OCI-LY1 (cell line): ENCODE data around the gene PPP6R1.

Source experiments
- H2AFZ ChIP-seq: fragments of 200-600 bp; sonication (generic), shearing (Covaris generic); 2 replicates; pipeline ENCODE4 v1.6.0; 2014; ENCODE audit warnings: antibody characterized with exemption, mild to moderate bottlenecking, low read length
- H3F3A ChIP-seq: fragments of 200-600 bp; sonication (generic), shearing (Covaris generic); 2 replicates; pipeline ENCODE4 v1.6.0; 2014; ENCODE audit warnings: mild to moderate bottlenecking, antibody characterized with exemption, low read length, moderate library complexity; ENCODE audit not compliant: insufficient read depth
- H3K27ac ChIP-seq: fragments of 200-600 bp; sonication (generic); 2 replicates; pipeline ENCODE4 v1.5.1; 2014; ENCODE audit warnings: low read length, mixed run types, mild to moderate bottlenecking, low read depth; ENCODE audit not compliant: poor library complexity, severe bottlenecking
- H3K27me3 ChIP-seq: fragments of 200-600 bp; sonication (generic); 2 replicates; pipeline ENCODE4 v1.6.0; 2014; ENCODE audit warnings: antibody characterized with exemption, mild to moderate bottlenecking, low read length, moderate library complexity; ENCODE audit not compliant: insufficient read depth
- H3K36me3 ChIP-seq: fragments of 200-600 bp; sonication (generic); 2 replicates; pipeline ENCODE4 v1.6.1; 2014; ENCODE audit warnings: mild to moderate bottlenecking, antibody characterized with exemption, low read length, moderate library complexity, mixed read lengths; ENCODE audit not compliant: insufficient read depth
- H3K4me1 ChIP-seq: fragments of 200-600 bp; sonication (generic); 2 replicates; pipeline ENCODE4 v1.5.1; 2014; ENCODE audit warnings: mild to moderate bottlenecking, low read length, moderate library complexity; ENCODE audit not compliant: insufficient read depth, severe bottlenecking
- H3K4me2 ChIP-seq: fragments of 200-600 bp; sonication (generic), shearing (Covaris generic); 2 replicates; pipeline ENCODE4 v1.6.1; 2014; ENCODE audit warnings: low read length
- H3K4me3 ChIP-seq: fragments of 200-600 bp; sonication (generic); 2 replicates; pipeline ENCODE4 v1.5.1; 2014; ENCODE audit warnings: low read length, low read depth, mild to moderate bottlenecking, mixed read lengths; ENCODE audit not compliant: poor library complexity, severe bottlenecking
- H3K79me2 ChIP-seq: fragments of 200-600 bp; shearing (Covaris generic); 2 replicates; pipeline ENCODE4 v1.6.1; 2016; ENCODE audit warnings: mixed run types, low read length, mixed read lengths; ENCODE audit not compliant: insufficient read depth
- H3K9ac ChIP-seq: fragments of 200-600 bp; sonication (generic), shearing (Covaris generic); 2 replicates; pipeline ENCODE4 v1.6.1; 2014; ENCODE audit warnings: mild to moderate bottlenecking, low read length, mixed read lengths
- H3K9me2 ChIP-seq: fragments of 200-600 bp; sonication (generic), shearing (Covaris generic); 2 replicates; pipeline ENCODE4 v1.6.1; 2014; ENCODE audit warnings: low read depth, mild to moderate bottlenecking, low read length, mixed read lengths
- H3K9me3 ChIP-seq: fragments of 200-600 bp; shearing (Covaris generic); 2 replicates; pipeline ENCODE4 v1.6.1; 2014; ENCODE audit warnings: low read length, mixed read lengths
- H4K20me1 ChIP-seq: fragments of 200-600 bp; sonication (generic), shearing (Covaris generic); 2 replicates; pipeline ENCODE4 v1.6.0; 2016; ENCODE audit warnings: mild to moderate bottlenecking, low read length; ENCODE audit not compliant: insufficient read depth
- EZH2 ChIP-seq: fragments of 200-600 bp; sonication (generic), shearing (Covaris generic); IDR thresholded peaks from 2 replicates; pipeline ENCODE4 v1.8.0; 2017; ENCODE audit warnings: borderline replicate concordance, mixed run types, mild to moderate bottlenecking, antibody characterized with exemption, low read length, moderate library complexity, mixed read lengths
- TF ChIP-seq, protein P1 (sequence below): fragments of 200-600 bp; sonication (generic), shearing (Covaris generic); IDR thresholded peaks from 2 replicates; pipeline ENCODE4 v1.5.1; 2017; ENCODE audit warnings: mild to moderate bottlenecking, antibody characterized with exemption, low read length, moderate library complexity, mixed read lengths

PPP6R1 gene

DNA sequence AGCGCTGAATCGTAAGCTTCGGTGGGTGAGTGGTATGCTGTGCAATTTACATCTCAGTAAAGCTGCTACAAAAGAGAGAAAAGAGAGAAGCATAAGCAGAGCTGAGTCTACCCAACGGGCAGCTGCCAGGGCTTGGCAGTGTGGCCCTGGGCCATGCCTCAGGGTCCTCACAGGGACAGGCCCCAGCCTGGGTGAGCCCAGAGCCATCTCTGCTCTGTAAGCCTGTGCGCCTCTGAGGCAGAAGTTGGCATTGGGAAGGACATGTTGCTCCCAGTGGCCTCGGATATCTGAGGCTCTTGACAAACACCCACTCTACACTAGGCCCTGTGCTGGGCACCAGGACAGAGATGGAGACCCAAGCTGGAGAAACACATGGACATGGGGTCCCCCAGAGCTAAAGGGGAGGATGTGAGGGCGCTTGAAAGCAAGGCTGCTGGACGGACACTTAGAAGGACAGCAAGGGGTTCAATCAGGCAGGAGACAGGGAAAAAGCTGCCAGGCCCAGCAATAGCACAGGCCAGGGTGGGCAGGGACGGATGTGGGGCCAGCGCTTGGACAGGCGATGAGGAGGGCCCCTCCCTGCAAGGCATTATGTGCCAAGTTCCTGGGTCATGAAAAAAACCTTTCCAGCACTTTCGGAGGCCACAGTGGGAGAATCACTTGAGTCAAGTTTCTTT, 14.7 kb downstream of the PPP6R1 start:
- Histone ChIP-seq H3K27me3 (no peaks in the 10 kb centered on the region), H3K4me1 (no peaks in the 10 kb centered on the region), H3K27ac (no peak overlapping the region), H3K9me3 (no peaks in the 10 kb centered on the region), H3K79me2 (peaks cover 16% of the 10 kb centered on the region), H3K4me2 (no peak overlapping the region), H3F3A (no peaks in the 10 kb centered on the region), H4K20me1 (no peaks in the 10 kb centered on the region), H3K9me2 (no peaks in the 10 kb centered on the region), H3K36me3 (peaks cover 98% of the 10 kb centered on the region), H3K4me3 (no peak overlapping the region), H3K9ac (no peak overlapping the region), H2AFZ (no peak overlapping the region)
- no peak for TF ChIP-seq EZH2
- TF ChIP-seq, protein P1, sequence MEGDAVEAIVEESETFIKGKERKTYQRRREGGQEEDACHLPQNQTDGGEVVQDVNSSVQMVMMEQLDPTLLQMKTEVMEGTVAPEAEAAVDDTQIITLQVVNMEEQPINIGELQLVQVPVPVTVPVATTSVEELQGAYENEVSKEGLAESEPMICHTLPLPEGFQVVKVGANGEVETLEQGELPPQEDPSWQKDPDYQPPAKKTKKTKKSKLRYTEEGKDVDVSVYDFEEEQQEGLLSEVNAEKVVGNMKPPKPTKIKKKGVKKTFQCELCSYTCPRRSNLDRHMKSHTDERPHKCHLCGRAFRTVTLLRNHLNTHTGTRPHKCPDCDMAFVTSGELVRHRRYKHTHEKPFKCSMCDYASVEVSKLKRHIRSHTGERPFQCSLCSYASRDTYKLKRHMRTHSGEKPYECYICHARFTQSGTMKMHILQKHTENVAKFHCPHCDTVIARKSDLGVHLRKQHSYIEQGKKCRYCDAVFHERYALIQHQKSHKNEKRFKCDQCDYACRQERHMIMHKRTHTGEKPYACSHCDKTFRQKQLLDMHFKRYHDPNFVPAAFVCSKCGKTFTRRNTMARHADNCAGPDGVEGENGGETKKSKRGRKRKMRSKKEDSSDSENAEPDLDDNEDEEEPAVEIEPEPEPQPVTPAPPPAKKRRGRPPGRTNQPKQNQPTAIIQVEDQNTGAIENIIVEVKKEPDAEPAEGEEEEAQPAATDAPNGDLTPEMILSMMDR: no peak

DNA sequence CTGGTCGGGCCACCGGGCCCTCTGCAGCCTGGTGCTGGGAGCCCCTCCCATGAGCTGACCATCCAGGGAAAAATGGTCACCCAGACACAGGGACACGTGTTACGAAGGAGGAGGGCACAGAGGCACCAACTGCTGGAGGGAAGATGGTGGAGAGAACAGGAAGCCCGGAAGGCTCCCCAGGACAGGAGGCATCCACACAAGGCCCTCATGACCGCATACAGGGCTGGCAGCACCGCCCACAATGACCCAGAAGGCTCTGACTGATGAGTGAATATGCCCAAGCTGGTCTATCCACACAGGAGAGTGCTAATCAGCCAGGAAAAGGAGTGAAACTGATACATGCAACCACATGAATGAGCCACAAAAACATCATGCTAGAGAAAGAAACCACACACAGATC, 16.3 kb downstream of the PPP6R1 start:
- no peaks in the 10 kb centered on the region for H3K9me3 ChIP-seq
- H3K9ac ChIP-seq: no peak overlapping the region
- no peak overlapping the region for H2AFZ ChIP-seq
- no peak overlapping the region for H3K4me3 ChIP-seq
- TF ChIP-seq EZH2: no peak
- TF ChIP-seq, protein P1: no peak
- no peak overlapping the region for H3K27ac ChIP-seq
- no peaks in the 10 kb centered on the region for H3K4me1 ChIP-seq
- no peaks in the 10 kb centered on the region for H3K9me2 ChIP-seq
- no peaks in the 10 kb centered on the region for H3K27me3 ChIP-seq
- H4K20me1 ChIP-seq: no peaks in the 10 kb centered on the region
- no peaks in the 10 kb centered on the region for H3F3A ChIP-seq
- H3K4me2 ChIP-seq: no peak overlapping the region
- H3K79me2 ChIP-seq: 0 out of 2 replicates have a peak, but pooled peaks cover 1% of the 10 kb centered on the region
- peaks cover 99% of the 10 kb centered on the region for H3K36me3 ChIP-seq

DNA sequence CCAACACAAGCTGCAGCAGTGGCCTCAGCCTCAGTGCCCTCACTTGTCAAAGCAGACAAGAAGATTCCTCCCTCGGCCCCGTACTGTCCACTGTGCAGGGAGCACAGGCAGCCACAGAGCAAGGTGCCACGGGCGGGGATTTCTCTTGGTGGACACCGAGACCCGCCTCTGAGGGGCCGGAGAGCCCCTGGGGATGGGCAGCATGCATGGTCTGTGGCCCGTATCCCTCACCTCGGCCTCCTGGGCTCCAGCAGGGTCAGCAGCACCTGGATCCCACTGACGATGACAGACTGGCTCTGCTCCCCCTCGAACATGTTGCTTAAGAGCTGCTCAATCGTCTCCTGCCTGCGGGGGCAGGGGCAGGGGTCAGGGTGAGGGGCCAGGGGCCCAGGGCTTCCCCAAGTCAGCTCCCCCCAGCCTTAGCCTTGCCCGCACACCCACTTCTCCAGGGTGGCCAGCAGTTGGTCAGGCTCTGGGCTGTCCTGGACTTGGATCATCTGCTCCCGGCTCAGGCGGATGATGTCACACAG, 16.8 kb downstream of the PPP6R1 start:
- H3K9me3 ChIP-seq: no peaks in the 10 kb centered on the region
- H3K4me1 ChIP-seq: no peaks in the 10 kb centered on the region
- no peak overlapping the region for H2AFZ ChIP-seq
- H3F3A ChIP-seq: no peaks in the 10 kb centered on the region
- TF ChIP-seq, protein P1: no peak
- no peak for TF ChIP-seq EZH2
- no peaks in the 10 kb centered on the region for H3K27me3 ChIP-seq
- no peak overlapping the region for H3K4me2 ChIP-seq
- H3K4me3 ChIP-seq: no peak overlapping the region
- peaks cover 99% of the 10 kb centered on the region for H3K36me3 ChIP-seq
- no peak overlapping the region for H3K9ac ChIP-seq
- no peaks in the 10 kb centered on the region for H4K20me1 ChIP-seq
- H3K79me2 ChIP-seq: no peaks in the 10 kb centered on the region
- no peak overlapping the region for H3K27ac ChIP-seq
- H3K9me2 ChIP-seq: no peaks in the 10 kb centered on the region
